Activated naive CD4-positive, alpha-beta T cell treated with anti-CD3 and anti-CD28 coated beads, Interleukin-2, amount 10 ng/mL, durations not matched to agents 7 days and 5 days (primary cell): ENCODE measurements around the gene FAM181B.

Experiments used
- CTCF ChIA-PET: fragments of 350-600 bp; sonication (Branson Sonifier 250); formaldehyde crosslinking; loops from one replicate; lab custom pipeline; 2021; ENCODE audit warnings: antibody characterized with exemption; lab: Charles Lee
- DNase-seq: peaks from one replicate; pipeline ENCODE4 v3.0.0-alpha.2; 2020
- H3K27ac Mint-ChIP-seq: one replicate; pipeline ENCODE4 v1.8.0; 2021; ENCODE audit warnings: mild to moderate bottlenecking, moderate library complexity, mixed read lengths
- H3K27me3 Mint-ChIP-seq: one replicate; pipeline ENCODE4 v1.8.0; 2021; ENCODE audit warnings: mild to moderate bottlenecking, mixed read lengths
- H3K36me3 Mint-ChIP-seq: one replicate; pipeline ENCODE4 v1.8.0; 2021; ENCODE audit warnings: mixed read lengths
- H3K4me1 Mint-ChIP-seq: one replicate; pipeline ENCODE4 v1.8.0; 2021; ENCODE audit warnings: mixed read lengths
- H3K4me3 Mint-ChIP-seq: one replicate; pipeline ENCODE4 v1.8.0; 2021; ENCODE audit warnings: mild to moderate bottlenecking, moderate library complexity, mixed read lengths
- H3K9me3 Mint-ChIP-seq: one replicate; pipeline ENCODE4 v1.8.0; 2021; ENCODE audit warnings: mixed read lengths

The FAM181B gene, protein sequence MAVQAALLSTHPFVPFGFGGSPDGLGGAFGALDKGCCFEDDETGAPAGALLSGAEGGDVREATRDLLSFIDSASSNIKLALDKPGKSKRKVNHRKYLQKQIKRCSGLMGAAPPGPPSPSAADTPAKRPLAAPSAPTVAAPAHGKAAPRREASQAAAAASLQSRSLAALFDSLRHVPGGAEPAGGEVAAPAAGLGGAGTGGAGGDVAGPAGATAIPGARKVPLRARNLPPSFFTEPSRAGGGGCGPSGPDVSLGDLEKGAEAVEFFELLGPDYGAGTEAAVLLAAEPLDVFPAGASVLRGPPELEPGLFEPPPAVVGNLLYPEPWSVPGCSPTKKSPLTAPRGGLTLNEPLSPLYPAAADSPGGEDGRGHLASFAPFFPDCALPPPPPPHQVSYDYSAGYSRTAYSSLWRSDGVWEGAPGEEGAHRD

DNA sequence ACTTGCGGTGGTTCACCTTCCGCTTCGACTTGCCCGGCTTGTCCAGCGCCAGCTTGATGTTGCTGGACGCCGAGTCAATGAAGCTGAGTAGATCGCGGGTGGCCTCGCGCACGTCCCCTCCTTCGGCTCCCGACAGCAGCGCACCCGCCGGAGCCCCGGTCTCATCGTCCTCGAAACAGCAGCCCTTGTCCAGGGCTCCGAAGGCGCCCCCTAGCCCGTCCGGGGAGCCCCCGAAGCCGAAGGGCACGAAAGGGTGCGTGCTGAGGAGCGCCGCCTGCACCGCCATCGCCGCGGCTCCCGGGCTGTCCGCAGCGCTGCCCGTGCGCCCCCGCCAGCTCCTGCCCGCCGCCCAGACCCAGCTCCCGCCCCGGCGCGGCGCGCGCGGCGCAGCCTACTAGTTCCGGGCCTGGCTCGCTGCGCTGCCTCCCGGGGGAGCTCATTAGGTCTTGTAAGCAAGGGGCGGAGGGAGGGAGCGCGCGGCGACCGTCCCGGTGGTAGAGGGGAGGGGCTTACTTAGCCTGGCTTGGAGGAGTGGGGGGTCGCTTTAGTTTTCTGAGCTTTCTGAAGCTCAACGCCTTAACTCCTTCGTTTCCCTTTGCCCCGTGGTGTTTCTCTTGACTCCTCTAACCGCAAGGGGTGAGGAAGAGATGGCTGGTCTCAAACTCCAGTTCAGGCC is at the start of gene FAM181B:
Gene FAM181B (minus strand): TSS at position 421 of the 676 bp plus-strand sequence. CDS start 135 bp downstream, at position 286.
- Mint-ChIP-seq H3K9me3 (peaks cover 1% of the 10 kb centered on the region), H3K27me3 (peaks cover 64% of the 10 kb centered on the region), H3K36me3 (no peaks in the 10 kb centered on the region), H3K4me1 (peaks cover 10% of the 10 kb centered on the region), H3K27ac (no peak within 1 kb of the TSS), H3K4me3 (peak within 1 kb of the TSS; percentile 66)
- peak; percentile 66 for DNase-seq
- CTCF ChIA-PET, result interaction anchor here (0.7 to 1.7 kb wide), 5 partner anchors 10 to 129 kb away, joined by 3 to 10 read pairs (median 4); no protein-coding TSS in a partner anchor

DNA sequence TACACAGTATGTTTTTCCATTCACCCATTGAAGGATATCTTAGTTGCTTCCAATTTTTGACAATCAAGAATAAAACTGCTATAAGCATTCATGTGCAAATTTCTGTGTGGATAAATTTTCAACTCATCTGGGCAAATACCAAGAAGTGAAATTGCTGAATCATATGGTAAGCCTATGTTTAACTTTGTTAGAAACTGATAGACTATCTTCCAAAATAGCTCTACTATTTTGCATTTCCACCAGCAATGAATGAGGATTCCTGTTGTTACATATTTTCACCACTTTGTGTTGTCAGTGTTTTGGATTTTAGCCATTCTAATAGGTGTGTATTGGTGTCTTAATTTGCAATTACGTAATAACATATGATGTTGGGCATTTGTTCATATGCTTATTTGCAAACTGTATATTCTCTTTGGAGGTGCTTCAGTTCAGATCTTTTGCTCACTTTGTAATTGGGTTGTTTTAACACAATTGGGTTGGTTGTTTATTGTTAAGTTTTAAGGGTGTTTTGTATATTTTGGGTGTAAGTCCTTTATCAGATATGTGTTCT is 49.2 kb upstream of the FAM181B start:
- Mint-ChIP-seq H3K9me3 (no peaks in the 10 kb centered on the region), H3K4me1 (no peaks in the 10 kb centered on the region), H3K27ac (no peak overlapping the region), H3K27me3 (peaks cover 8% of the 10 kb centered on the region), H3K4me3 (no peak overlapping the region), H3K36me3 (no peaks in the 10 kb centered on the region)
- CTCF ChIA-PET, result no interaction called here
- no peak for DNase-seq

DNA sequence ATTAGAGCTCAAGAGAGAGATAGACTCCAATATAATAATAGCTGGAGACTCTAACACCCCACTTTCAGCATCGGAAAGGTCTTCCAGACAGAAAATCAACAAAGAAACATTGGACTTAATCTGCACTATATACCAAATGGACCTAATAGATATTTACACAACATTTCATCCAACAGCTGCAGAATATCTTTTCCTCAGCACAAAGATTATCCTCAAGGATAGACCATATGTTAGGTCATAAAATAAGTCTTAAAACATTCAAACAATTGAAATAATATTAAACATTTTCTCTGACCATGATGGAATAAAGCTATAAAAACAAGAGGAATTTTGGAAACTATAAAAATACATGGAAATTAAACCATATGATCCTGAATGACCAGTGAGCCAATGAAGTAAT is 45.1 kb upstream of the FAM181B start:
- no peak for DNase-seq
- H3K27me3 Mint-ChIP-seq, result peaks cover 12% of the 10 kb centered on the region
- no peaks in the 10 kb centered on the region for H3K4me1 Mint-ChIP-seq
- H3K9me3 Mint-ChIP-seq, result no peaks in the 10 kb centered on the region
- no peaks in the 10 kb centered on the region for H3K36me3 Mint-ChIP-seq
- CTCF ChIA-PET, result interaction anchor here (1.3 kb wide), 1 partner anchor 11 kb away, joined by 4 read pairs; no protein-coding TSS in a partner anchor
- no peak overlapping the region for H3K4me3 Mint-ChIP-seq
- no peak overlapping the region for H3K27ac Mint-ChIP-seq

GRCh38 chr11:82776377-82776776 is 42.7 kb upstream of the FAM181B start:
- Mint-ChIP-seq H3K9me3 (no peaks in the 10 kb centered on the region), H3K4me1 (no peaks in the 10 kb centered on the region), H3K27me3 (peaks cover 12% of the 10 kb centered on the region), H3K27ac (no peak overlapping the region), H3K4me3 (no peak overlapping the region), H3K36me3 (no peaks in the 10 kb centered on the region)
- no peak for DNase-seq
- CTCF ChIA-PET, result interaction anchor here (0.6 to 2.4 kb wide), 19 partner anchors 9 to 516 kb away, joined by 3 to 18 read pairs (median 4); no protein-coding TSS in a partner anchor

GRCh38 chr11:82775736-82776346 is 42.2 kb upstream of the FAM181B start:
- no peak overlapping the region for H3K27ac Mint-ChIP-seq
- DNase-seq, result peak; percentile 71
- H3K27me3 Mint-ChIP-seq, result peaks cover 12% of the 10 kb centered on the region
- no peaks in the 10 kb centered on the region for H3K36me3 Mint-ChIP-seq
- no peak overlapping the region for H3K4me3 Mint-ChIP-seq
- H3K4me1 Mint-ChIP-seq, result no peaks in the 10 kb centered on the region
- CTCF ChIA-PET, result interaction anchor here (0.6 to 2.4 kb wide), 20 partner anchors 9 to 516 kb away, joined by 3 to 18 read pairs (median 4); no protein-coding TSS in a partner anchor
- H3K9me3 Mint-ChIP-seq, result no peaks in the 10 kb centered on the region

DNA sequence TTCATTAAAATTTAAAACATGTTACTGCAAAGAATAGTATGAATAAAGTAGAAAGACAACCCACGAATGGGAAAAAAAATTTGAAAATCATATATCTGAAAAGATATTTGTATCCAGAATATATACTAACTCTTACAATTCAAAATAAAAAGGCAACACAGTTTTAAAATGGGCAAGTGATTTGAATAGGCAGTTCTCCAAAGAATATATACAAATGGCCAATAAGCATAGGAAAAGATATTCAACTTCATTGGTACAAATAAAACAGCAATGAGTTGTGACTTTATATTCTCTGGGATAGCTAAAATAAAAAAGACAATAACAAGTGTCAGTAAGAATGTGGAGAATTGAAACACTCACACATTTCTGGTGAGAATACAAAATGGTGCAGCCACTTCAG is 41.6 kb upstream of the FAM181B start:
- H3K4me3 Mint-ChIP-seq, result no peak overlapping the region
- H3K36me3 Mint-ChIP-seq, result no peaks in the 10 kb centered on the region
- no peak overlapping the region for H3K27ac Mint-ChIP-seq
- no peak for DNase-seq
- no peaks in the 10 kb centered on the region for H3K4me1 Mint-ChIP-seq
- CTCF ChIA-PET, result interaction anchor here (0.9 to 2.4 kb wide), 17 partner anchors 9 to 475 kb away, joined by 3 to 18 read pairs (median 5); no protein-coding TSS in a partner anchor
- peaks cover 10% of the 10 kb centered on the region for H3K27me3 Mint-ChIP-seq
- H3K9me3 Mint-ChIP-seq, result no peaks in the 10 kb centered on the region

DNA sequence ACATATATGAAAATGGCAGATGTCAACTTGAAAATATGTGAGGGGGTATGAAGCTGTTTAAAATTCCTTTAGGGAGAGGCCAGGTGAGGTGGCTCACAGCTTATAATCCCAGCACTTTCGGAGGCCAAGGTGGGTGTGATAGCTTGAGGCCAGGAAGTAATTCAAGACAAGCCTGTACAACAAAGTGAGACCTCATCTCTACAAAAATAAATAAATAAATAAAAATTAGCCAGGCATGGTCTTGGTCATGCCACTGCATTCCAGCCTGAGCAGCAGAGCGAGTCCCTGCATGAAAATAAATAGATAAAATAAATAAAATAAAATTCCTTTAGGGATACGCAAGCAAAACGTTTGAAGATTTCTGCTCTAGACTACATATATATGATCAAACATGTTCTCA is 38.1 kb upstream of the FAM181B start:
- DNase-seq, result no peak
- H3K9me3 Mint-ChIP-seq, result no peaks in the 10 kb centered on the region
- H3K4me1 Mint-ChIP-seq, result peaks cover 4% of the 10 kb centered on the region
- H3K27ac Mint-ChIP-seq, result no peak overlapping the region
- no peaks in the 10 kb centered on the region for H3K36me3 Mint-ChIP-seq
- CTCF ChIA-PET, result no interaction called here
- no peak overlapping the region for H3K4me3 Mint-ChIP-seq
- peaks cover 7% of the 10 kb centered on the region for H3K27me3 Mint-ChIP-seq

GRCh38 chr11:82767123-82767522 is 33.5 kb upstream of the FAM181B start:
- no peaks in the 10 kb centered on the region for H3K36me3 Mint-ChIP-seq
- CTCF ChIA-PET, result interaction anchor here (0.7 to 3.2 kb wide), 4 partner anchors 9 to 526 kb away, joined by 3 to 18 read pairs (median 4); no protein-coding TSS in a partner anchor

GRCh38 chr11:82765466-82766034 is 31.9 kb upstream of the FAM181B start:
- Mint-ChIP-seq H3K4me1 (peaks cover 24% of the 10 kb centered on the region), H3K27me3 (peaks cover 4% of the 10 kb centered on the region), H3K36me3 (no peaks in the 10 kb centered on the region), H3K4me3 (no peak overlapping the region), H3K9me3 (no peaks in the 10 kb centered on the region), H3K27ac (peak overlapping the region; percentile 20)
- CTCF ChIA-PET, result interaction anchor here (3.2 kb wide), 1 partner anchor 11 kb away, joined by 18 read pairs; no protein-coding TSS in a partner anchor
- peak; percentile 55 for DNase-seq

More at GRCh38 chr11:82767123-82767522, 33.5 kb upstream of the FAM181B start:
- Mint-ChIP-seq H3K9me3 (no peaks in the 10 kb centered on the region), H3K4me1 (peaks cover 24% of the 10 kb centered on the region), H3K4me3 (no peak overlapping the region), H3K27me3 (peaks cover 4% of the 10 kb centered on the region), H3K27ac (no peak overlapping the region)
- no peak for DNase-seq

DNA sequence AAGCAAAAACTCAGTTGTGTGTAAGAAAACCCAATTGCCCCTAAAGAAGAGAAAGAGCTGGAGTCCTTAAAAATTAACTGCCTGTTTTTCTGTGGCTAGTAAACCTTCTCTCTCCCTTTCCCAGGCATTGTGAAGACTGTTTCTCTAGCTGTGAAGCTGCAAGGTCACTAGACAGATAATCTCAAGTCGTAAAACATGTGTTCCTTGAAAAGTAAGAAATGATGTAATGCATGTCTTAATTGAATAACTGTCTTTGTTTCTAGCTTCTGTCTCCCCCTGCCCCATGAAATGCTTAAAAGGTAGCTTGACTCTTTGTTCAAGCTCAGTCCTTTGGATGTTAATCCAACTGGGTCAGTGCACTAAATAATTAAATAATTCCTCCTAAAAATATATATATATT is 29.5 kb upstream of the FAM181B start:
- H3K4me3 Mint-ChIP-seq, result no peak overlapping the region
- H3K27me3 Mint-ChIP-seq, result peaks cover 4% of the 10 kb centered on the region
- H3K4me1 Mint-ChIP-seq, result peaks cover 27% of the 10 kb centered on the region
- no peak overlapping the region for H3K27ac Mint-ChIP-seq
- CTCF ChIA-PET, result interaction anchor here (0.7 to 1.4 kb wide), 3 partner anchors 8 to 47 kb away, joined by 3 read pairs; no protein-coding TSS in a partner anchor
- no peak for DNase-seq
- H3K9me3 Mint-ChIP-seq, result no peaks in the 10 kb centered on the region
- H3K36me3 Mint-ChIP-seq, result no peaks in the 10 kb centered on the region

- no peak for DNase-seq
- H3K27me3 Mint-ChIP-seq, result peaks cover 4% of the 10 kb centered on the region
- no peak overlapping the region for H3K4me3 Mint-ChIP-seq
- H3K9me3 Mint-ChIP-seq, result peaks cover 1% of the 10 kb centered on the region
- H3K4me1 Mint-ChIP-seq, result peaks cover 29% of the 10 kb centered on the region
- CTCF ChIA-PET, result no interaction called here
- H3K36me3 Mint-ChIP-seq, result no peaks in the 10 kb centered on the region
- no peak overlapping the region for H3K27ac Mint-ChIP-seq
Measured at GRCh38 chr11:82759649-82760048, 26.0 kb upstream of the FAM181B start.

GRCh38 chr11:82757660-82758357 is 24.1 kb upstream of the FAM181B start:
- peaks cover 1% of the 10 kb centered on the region for H3K9me3 Mint-ChIP-seq
- H3K27ac Mint-ChIP-seq, result peak overlapping the region; percentile 33
- peaks cover 27% of the 10 kb centered on the region for H3K4me1 Mint-ChIP-seq
- DNase-seq, result no peak
- H3K36me3 Mint-ChIP-seq, result no peaks in the 10 kb centered on the region
- peak overlapping the region; percentile 54 for H3K4me3 Mint-ChIP-seq
- H3K27me3 Mint-ChIP-seq, result peaks cover 13% of the 10 kb centered on the region
- CTCF ChIA-PET, result interaction anchor here (1.1 to 1.9 kb wide), 5 partner anchors 12 to 109 kb away, joined by 3 to 11 read pairs (median 6); partner anchors contain the start of gene FAM181B
